ENCODE data around the gene XYLB. TPM values are rescaled to one million over a fixed set of nuclear protein-coding genes. Genes with fewer than 3 reads are reported as not detected.

Gene XYLB
- total RNA-seq, 1 donor, result 10.1 TPM

GRCh38 chr3:38343797-38344594 lies 2.6 kb upstream of the XYLB start:
- no peak overlapping the region for H3K4me2 ChIP-seq (ENCODE audit: insufficient read depth, low read length)
- H3K36me3 ChIP-seq (ENCODE audit: insufficient read depth, low read length), result no peaks in the 10 kb centered on the region
- TF ChIP-seq CTCF (IDR thresholded peaks at IDR 0.05; ENCODE audit: extremely low read depth, low read depth, low read length), result peak; percentile 23
- H3K4me3 ChIP-seq (ENCODE audit: insufficient read depth, low read length), result no peak overlapping the region
- peaks cover 14% of the 10 kb centered on the region for H3K4me1 ChIP-seq (ENCODE audit: insufficient read depth, low read length)
- no peaks in the 10 kb centered on the region for H3K9me3 ChIP-seq (ENCODE audit: low read depth, low read length)
- no peak for DNase-seq (ENCODE audit: insufficient read length, low spot score, missing footprints)
- H2AFZ ChIP-seq (ENCODE audit: low read length), result no peak overlapping the region
- no peaks in the 10 kb centered on the region for H4K20me1 ChIP-seq (ENCODE audit: insufficient read depth, low read length)
- no peak overlapping the region for H3K27ac ChIP-seq (ENCODE audit: low read depth, low read length)
- H3K79me2 ChIP-seq (ENCODE audit: insufficient read depth, low read length), result peaks cover 11% of the 10 kb centered on the region
- H3K27me3 ChIP-seq (ENCODE audit: insufficient read depth, low read length), result no peaks in the 10 kb centered on the region

- no peaks in the 10 kb centered on the region for H3K9me3 ChIP-seq (ENCODE audit: low read depth, low read length)
- peaks cover 19% of the 10 kb centered on the region for H3K4me1 ChIP-seq (ENCODE audit: insufficient read depth, low read length)
- H3K27me3 ChIP-seq (ENCODE audit: insufficient read depth, low read length), result no peaks in the 10 kb centered on the region
- no peaks in the 10 kb centered on the region for H3K36me3 ChIP-seq (ENCODE audit: insufficient read depth, low read length)
- H3K79me2 ChIP-seq (ENCODE audit: insufficient read depth, low read length), result peaks cover 18% of the 10 kb centered on the region
- DNase-seq (ENCODE audit: insufficient read length, low spot score, missing footprints), result no peak
- no peaks in the 10 kb centered on the region for H4K20me1 ChIP-seq (ENCODE audit: insufficient read depth, low read length)
- H2AFZ ChIP-seq (ENCODE audit: low read length), result peak overlapping the region; percentile 96
- peak overlapping the region; percentile 89 for H3K4me3 ChIP-seq (ENCODE audit: insufficient read depth, low read length)
- H3K4me2 ChIP-seq (ENCODE audit: insufficient read depth, low read length), result peak overlapping the region; percentile 87
- peak overlapping the region; percentile 10 for H3K27ac ChIP-seq (ENCODE audit: low read depth, low read length)
- TF ChIP-seq CTCF (IDR thresholded peaks at IDR 0.05; ENCODE audit: extremely low read depth, low read depth, low read length), result no peak
Measured at GRCh38 chr3:38345879-38346586, 552 bp upstream of the XYLB start.

GRCh38 chr3:38347421-38348200 lies 1.0 kb downstream of the XYLB start:
- no peak for DNase-seq (ENCODE audit: insufficient read length, low spot score, missing footprints)
- Histone ChIP-seq H4K20me1 (ENCODE audit: insufficient read depth, low read length) (no peaks in the 10 kb centered on the region), H3K27ac (ENCODE audit: low read depth, low read length) (no peak overlapping the region), H3K36me3 (ENCODE audit: insufficient read depth, low read length) (no peaks in the 10 kb centered on the region), H3K27me3 (ENCODE audit: insufficient read depth, low read length) (no peaks in the 10 kb centered on the region), H3K79me2 (ENCODE audit: insufficient read depth, low read length) (peaks cover 24% of the 10 kb centered on the region), H3K9me3 (ENCODE audit: low read depth, low read length) (no peaks in the 10 kb centered on the region), H3K4me2 (ENCODE audit: insufficient read depth, low read length) (peak overlapping the region; percentile 87), H3K4me3 (ENCODE audit: insufficient read depth, low read length) (peak overlapping the region; percentile 89), H3K4me1 (ENCODE audit: insufficient read depth, low read length) (peaks cover 19% of the 10 kb centered on the region), H2AFZ (ENCODE audit: low read length) (peak overlapping the region; percentile 96)
- TF ChIP-seq CTCF (IDR thresholded peaks at IDR 0.05; ENCODE audit: extremely low read depth, low read depth, low read length), result no peak

Data from osteoblast (primary cell).